HG03095 (cell line): Measurements from ENCODE around the gene C2CD4C.
"Not testable (repeated sequence)": the region's sequence is repeated elsewhere in the genome, so short reads cannot be mapped to it uniquely, and the experiment has no call there.

ENCODE experiments used
- ATAC-seq: cut with Tn5 transposase; IDR thresholded peaks from one replicate; pipeline ENCODE4 v1.9.1; 2021; ENCODE audit warnings: moderate library complexity; ENCODE audit not compliant: unreplicated experiment

Gene C2CD4C

DNA sequence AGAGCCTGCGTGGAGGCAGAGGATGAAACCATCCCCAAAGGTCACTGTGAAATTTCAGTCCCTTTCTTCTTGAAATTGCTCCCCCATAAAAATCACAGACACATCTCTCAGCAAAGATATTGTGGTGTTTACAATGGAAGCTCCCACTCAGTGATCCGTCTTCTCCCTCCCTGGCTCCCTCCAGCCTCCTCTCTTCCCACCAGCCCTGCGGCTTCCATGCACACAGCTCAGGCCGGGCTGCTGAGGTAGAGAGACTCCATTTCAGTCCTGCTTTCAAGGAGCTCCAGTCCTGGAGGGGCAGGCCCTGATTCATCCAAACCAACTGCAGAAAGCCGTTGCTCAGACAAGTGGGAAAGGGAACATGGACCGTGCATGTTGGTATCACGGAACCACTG, 40.3 kb downstream of the C2CD4C start:
- no peak for ATAC-seq

DNA sequence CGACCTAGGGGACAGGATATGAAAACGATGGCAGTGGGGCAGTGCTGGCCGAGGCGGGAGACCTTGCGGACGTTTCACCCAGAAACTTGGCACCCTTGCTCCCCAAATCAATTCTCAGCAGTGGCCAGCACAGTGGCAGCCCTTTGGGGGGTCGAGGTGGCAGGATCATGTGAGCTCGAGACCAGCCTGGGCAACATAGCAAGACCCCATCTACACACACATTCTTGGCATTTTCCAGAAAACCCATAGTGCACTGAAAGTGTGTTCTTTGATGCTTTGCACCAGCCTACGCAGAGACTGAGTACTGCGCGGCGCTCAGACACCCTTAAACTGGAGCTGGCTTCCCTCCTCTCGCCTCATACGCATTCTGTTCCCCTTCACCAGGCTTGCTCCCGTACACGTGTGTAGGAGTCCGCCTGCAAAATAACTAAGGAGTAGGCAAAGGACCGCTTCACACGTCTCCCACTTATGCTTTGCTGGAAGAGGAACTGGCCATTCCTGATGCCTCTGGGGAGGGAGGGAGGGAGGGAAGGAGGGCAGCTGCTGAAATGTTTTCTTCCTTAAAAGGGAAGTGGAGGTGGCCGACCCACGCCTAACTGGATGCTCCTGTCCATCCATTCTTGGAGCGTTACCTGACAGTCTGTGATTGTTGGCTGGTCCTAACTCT, 40.9 kb downstream of the C2CD4C start:
- no peak for ATAC-seq

DNA sequence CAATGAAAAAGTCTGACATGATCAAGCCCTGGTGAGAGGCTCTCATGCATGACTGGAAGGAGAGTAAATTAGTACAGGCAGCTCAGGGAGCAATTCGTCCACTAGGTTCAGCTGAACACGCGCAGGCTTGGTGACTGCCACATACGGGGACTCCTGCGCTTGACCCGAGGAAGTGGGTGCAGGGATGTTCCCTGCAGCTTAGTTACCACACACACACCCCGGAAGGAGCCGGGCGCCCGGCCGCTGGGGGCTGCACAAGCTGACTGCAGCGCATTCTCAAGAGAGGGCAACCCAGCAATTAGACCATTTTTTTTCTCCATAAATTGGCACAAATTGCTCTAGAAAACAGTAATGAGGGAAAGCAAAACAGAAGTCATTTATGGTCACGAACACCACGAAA, 41.4 kb downstream of the C2CD4C start:
- ATAC-seq: no peak

DNA sequence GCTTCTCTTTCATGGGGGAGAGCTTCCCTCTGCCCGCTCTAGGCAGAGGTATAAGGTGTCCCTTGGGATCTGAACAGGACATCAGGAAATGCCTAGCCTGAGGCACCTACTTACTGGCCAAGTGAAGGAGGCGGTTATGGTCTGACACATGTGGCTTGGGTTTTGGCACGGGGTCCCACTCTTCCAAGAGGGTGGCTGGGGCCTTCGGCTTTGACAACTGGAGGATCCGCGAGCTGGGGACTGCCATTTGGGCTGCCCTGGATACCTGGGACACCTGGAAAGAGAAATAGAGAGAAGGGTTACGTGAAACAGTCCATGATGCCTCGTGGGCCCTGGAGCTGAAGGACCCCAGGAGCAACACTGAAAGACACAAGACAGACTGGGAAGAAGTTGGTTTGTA, 42.0 kb downstream of the C2CD4C start:
- no peak for ATAC-seq

DNA sequence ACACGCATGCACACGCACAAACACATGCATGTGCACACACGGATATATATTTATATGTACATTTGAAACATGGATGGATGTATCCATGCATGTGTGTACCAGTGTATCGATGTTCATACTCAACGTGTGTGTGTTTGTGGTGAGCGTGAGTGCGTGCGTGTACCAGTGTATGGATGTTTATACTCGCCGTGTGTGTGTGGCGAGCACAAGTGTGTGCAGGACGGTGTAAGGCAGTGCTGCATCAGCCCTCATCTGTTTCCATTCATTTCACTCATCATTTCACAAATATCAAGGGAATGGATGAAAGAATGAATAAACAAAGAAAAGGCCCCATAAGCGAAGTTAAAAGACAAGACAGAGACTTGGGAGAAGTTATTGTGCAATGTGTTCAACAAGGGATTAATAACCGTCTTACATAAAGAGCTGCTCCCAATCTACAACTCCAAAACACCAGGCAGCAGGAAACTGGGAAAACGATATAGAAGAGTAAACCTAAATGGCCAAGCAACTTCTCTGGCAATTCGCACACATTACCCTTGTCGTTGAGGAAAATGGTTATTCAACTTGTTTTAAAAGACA, 42.7 kb downstream of the C2CD4C start:
- ATAC-seq: no peak

DNA sequence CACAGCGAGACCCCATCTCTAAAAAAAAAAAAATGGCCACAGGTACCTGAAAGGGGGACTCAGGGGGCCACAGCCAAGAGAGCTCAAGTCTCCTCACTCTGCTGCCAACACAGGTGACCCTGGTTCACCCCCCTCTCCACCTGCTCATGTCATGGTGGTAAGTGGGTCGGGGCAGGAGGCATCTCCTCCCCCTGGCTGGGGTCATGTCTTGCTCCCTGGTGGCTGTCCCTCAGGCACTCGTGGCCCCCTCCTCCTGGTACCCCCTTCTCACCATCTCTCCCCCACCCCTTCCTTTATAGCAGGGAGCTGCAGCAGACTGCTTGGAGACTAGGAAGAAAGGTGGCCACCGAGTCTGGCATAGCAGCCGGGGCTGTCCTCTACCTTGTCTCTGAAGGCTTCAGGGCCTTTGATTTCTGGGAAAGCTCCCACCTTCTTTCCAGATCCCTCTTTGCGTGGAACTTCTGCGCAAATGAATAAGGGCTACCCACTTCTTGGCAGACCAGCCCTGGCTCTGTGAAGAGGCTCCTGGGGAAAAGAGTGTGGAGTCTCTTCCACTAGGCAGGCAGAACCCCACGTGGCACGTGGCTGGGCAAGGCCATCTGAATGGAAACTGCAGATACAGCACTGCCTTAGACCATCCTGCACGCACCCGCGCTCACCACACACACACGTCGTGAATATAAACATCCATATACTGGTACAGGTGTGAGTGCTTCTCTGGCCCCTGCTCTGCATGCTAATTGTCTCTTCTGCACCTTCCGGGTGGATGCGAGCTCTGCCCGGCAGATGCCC, 44.3 kb downstream of the C2CD4C start:
- no peak for ATAC-seq

DNA sequence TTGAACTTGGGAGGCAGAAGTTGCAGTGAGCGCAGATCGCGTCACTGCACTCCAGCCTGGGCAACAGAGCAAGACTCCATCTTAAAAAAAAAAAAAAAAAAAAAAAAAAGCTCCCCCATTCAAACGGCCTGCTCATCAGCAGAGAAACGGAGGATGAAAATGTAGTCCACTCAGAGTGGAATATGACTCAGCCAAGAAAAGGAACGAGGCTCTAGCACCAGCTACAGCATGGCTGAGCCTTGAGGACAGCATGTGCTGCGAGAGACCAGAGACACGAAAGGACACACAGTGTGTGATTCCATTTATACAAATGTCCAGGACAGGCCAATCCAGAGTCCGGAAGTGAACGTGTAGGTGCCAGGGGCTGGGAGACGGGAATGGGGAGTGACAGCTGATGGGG, 46.3 kb downstream of the C2CD4C start:
- ATAC-seq: no peak

DNA sequence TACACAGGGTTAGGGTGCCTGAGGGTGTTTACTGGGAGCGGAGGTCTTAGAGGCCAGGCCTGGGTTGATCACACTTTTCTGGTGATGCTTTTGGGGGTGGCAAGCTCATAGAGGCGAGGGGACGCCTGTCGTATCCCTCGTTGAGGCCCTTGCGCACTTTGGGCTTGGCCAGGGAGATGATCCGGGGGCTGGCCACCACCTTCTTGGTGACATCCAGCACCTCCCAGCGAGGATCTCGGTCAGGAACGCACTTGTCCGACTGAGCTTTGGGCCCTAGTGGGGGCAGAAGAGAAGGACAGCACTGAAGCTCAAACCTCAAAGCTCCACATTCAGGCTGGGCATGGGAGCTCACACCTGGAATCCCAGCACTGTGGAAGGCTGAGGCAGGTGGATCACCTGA, 46.8 kb downstream of the C2CD4C start:
- ATAC-seq: no peak

DNA sequence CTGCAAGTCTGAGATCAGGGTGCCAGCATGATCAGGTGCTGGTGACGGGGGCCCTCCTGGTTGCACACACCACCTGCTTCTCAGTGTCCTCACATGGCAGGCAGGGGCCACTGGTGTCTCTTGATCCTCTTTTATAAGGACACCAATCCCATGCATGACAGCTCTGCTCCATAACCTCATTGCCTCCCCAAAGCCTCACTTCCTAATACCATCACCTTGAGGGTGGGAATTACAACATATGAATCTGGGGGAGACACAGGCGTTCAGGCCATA, 49.4 kb downstream of the C2CD4C start:
- no peak for ATAC-seq

DNA sequence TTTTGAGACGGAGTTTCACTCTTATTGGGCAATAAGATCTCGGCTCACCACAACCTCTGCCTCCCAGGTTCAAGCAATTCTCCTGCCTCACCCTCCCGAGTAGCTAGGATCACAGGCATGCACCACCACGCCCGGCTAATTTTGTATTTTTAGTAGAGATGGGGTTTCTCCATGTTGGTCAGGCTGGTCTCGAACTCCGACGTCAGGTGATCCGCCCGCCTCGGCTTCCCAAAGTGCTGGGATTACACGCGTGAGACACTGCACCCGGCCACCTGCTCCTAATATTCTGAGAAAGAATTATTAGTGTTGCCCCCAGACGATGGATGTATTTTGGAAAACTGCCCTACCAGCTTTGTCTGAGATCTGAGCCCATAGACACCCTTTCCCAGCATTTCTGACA, 53.4 kb downstream of the C2CD4C start:
- not testable (repeated sequence) for ATAC-seq
